HFFc6 (cell line): Measurements from ENCODE around the gene NPRL2. TPM values are rescaled to one million over a fixed set of nuclear protein-coding genes. Genes with fewer than 3 reads are reported as not detected.
A peak's percentile ranks its signal among the peaks of the same experiment; 100 is the strongest.

Experiments
- DNase-seq: peaks from one replicate; pipeline ENCODE4 v3.0.0-alpha.2; 2018
- H3K27ac Mint-ChIP-seq: 2 replicates; pipeline ENCODE4 v1.8.0; 2020; ENCODE audit warnings: mild to moderate bottlenecking, mixed read lengths
- H3K27me3 Mint-ChIP-seq: 2 replicates; pipeline ENCODE4 v1.8.0; 2021; ENCODE audit warnings: mild to moderate bottlenecking, moderate library complexity, mixed read lengths; ENCODE audit not compliant: insufficient read depth
- H3K36me3 Mint-ChIP-seq: 2 replicates; pipeline ENCODE4 v1.8.0; 2021; ENCODE audit warnings: low read depth, mixed read lengths
- H3K4me1 Mint-ChIP-seq: 2 replicates; pipeline ENCODE4 v1.8.0; 2020; ENCODE audit warnings: low read depth, mixed read lengths
- H3K4me3 Mint-ChIP-seq: 2 replicates; pipeline ENCODE4 v1.8.0; 2020; ENCODE audit warnings: mild to moderate bottlenecking, moderate library complexity, mixed read lengths
- H3K9me3 Mint-ChIP-seq: 2 replicates; pipeline ENCODE4 v1.8.0; 2020; ENCODE audit warnings: mild to moderate bottlenecking, mixed read lengths
- CTCF ChIP-seq: fragments of 200-600 bp; sonication (generic); IDR thresholded peaks from 2 replicates; pipeline ENCODE4 v1.5.0; 2021; ENCODE audit warnings: antibody characterized with exemption, mild to moderate bottlenecking
- total RNA-seq, 6 experiments: library from RNA; stranded (reverse); fragmentation: NEBNext Ultra II Directional; extraction: Animal tissue kit (Norgen Biotek cat#: 25700); gene quantifications; 2 replicates in 1 of 6; 3 replicates in 5 of 6; pipeline ENCODE4 v1.2.3, GENCODE V29; 2021

The NPRL2 gene
- total RNA-seq, 6 experiments from 2014 or later = 12.3 to 18.7 (median 17.4) TPM

- no peaks in the 10 kb centered on the region for H3K4me1 Mint-ChIP-seq
- no peaks in the 10 kb centered on the region for H3K9me3 Mint-ChIP-seq
- H3K4me3 Mint-ChIP-seq = no peak overlapping the region
- H3K27me3 Mint-ChIP-seq = peaks cover 11% of the 10 kb centered on the region
- no peak for DNase-seq
- no peak overlapping the region for H3K27ac Mint-ChIP-seq
- no peaks in the 10 kb centered on the region for H3K36me3 Mint-ChIP-seq
- no peak for TF ChIP-seq CTCF
Measured at GRCh38 chr3:50378024-50378423, 27.4 kb upstream of the NPRL2 start.

- no peak for DNase-seq
- Mint-ChIP-seq H3K27ac (no peak overlapping the region), H3K36me3 (no peaks in the 10 kb centered on the region), H3K9me3 (no peaks in the 10 kb centered on the region), H3K4me1 (no peaks in the 10 kb centered on the region), H3K27me3 (peaks cover 29% of the 10 kb centered on the region), H3K4me3 (no peak overlapping the region)
- TF ChIP-seq CTCF = peak; percentile 29; the same call in 1 of the 2 replicates
Measured at GRCh38 chr3:50375258-50375931, 24.8 kb upstream of the NPRL2 start.

GRCh38 chr3:50374363-50375257 is 24.0 kb upstream of the NPRL2 start:
- peaks cover 30% of the 10 kb centered on the region for H3K27me3 Mint-ChIP-seq
- DNase-seq = no peak

GRCh38 chr3:50373146-50374051 is 22.8 kb upstream of the NPRL2 start:
- TF ChIP-seq CTCF = no peak
- Mint-ChIP-seq H3K9me3 (no peaks in the 10 kb centered on the region), H3K4me1 (no peaks in the 10 kb centered on the region), H3K27ac (no peak overlapping the region), H3K4me3 (no peak overlapping the region), H3K36me3 (no peaks in the 10 kb centered on the region), H3K27me3 (peaks cover 33% of the 10 kb centered on the region)
- no peak for DNase-seq

More at GRCh38 chr3:50374363-50375257, 24.0 kb upstream of the NPRL2 start:
- H3K4me3 Mint-ChIP-seq = no peak overlapping the region
- no peak overlapping the region for H3K27ac Mint-ChIP-seq
- H3K9me3 Mint-ChIP-seq = no peaks in the 10 kb centered on the region
- H3K4me1 Mint-ChIP-seq = no peaks in the 10 kb centered on the region
- H3K36me3 Mint-ChIP-seq = no peaks in the 10 kb centered on the region
- no peak; the same call in 1 of the 2 replicates for TF ChIP-seq CTCF

GRCh38 chr3:50372349-50372748 is 21.8 kb upstream of the NPRL2 start:
- peaks cover 34% of the 10 kb centered on the region for H3K27me3 Mint-ChIP-seq
- no peak overlapping the region for H3K27ac Mint-ChIP-seq
- no peak for TF ChIP-seq CTCF
- no peak for DNase-seq
- no peak overlapping the region for H3K4me3 Mint-ChIP-seq
- no peaks in the 10 kb centered on the region for H3K4me1 Mint-ChIP-seq
- no peaks in the 10 kb centered on the region for H3K36me3 Mint-ChIP-seq
- H3K9me3 Mint-ChIP-seq = no peaks in the 10 kb centered on the region
